ENCODE measurements around the gene MUS81. TPM values are rescaled to one million over a fixed set of nuclear protein-coding genes. Genes with fewer than 3 reads are reported as not detected.

MUS81 gene
- total RNA-seq, 1 experiment from 2014 or later: 45.9 TPM

DNA sequence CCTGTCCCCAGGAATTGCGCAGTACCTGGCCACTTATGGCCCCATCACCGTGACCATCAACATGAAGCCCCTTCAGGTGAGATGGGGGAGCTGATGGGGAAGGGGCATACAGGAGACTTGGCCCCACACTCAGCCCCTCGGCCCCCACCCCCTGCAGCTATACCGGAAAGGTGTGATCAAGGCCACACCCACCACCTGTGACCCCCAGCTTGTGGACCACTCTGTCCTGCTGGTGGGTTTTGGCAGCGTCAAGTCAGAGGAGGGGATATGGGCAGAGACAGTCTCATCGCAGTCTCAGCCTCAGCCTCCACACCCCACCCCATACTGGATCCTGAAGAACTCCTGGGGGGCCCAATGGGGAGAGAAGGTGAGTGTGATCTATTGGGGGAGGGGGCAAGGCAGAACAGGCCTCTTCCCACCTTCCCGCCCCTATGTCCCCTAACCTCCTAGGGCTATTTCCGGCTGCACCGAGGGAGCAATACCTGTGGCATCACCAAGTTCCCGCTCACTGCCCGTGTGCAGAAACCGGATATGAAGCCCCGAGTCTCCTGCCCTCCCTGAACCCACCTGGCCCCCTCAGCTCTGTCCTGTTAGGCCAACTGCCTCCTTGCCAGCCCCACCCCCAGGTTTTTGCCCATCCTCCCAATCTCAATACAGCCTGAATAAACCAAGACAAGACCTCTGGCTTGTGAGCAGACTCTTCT lies 23.0 kb downstream of the MUS81 start:
- TF ChIP-seq, protein P1, sequence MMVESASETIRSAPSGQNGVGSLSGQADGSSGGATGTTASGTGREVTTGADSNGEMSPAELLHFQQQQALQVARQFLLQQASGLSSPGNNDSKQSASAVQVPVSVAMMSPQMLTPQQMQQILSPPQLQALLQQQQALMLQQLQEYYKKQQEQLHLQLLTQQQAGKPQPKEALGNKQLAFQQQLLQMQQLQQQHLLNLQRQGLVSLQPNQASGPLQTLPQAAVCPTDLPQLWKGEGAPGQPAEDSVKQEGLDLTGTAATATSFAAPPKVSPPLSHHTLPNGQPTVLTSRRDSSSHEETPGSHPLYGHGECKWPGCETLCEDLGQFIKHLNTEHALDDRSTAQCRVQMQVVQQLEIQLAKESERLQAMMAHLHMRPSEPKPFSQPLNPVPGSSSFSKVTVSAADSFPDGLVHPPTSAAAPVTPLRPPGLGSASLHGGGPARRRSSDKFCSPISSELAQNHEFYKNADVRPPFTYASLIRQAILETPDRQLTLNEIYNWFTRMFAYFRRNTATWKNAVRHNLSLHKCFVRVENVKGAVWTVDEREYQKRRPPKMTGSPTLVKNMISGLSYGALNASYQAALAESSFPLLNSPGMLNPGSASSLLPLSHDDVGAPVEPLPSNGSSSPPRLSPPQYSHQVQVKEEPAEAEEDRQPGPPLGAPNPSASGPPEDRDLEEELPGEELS (CRISPR knock-in tag; IDR thresholded peaks at IDR 0.05): no peak
- no peak for TF ChIP-seq TEAD1 (CRISPR knock-in tag; IDR thresholded peaks at IDR 0.05)
- TF ChIP-seq, protein P2, sequence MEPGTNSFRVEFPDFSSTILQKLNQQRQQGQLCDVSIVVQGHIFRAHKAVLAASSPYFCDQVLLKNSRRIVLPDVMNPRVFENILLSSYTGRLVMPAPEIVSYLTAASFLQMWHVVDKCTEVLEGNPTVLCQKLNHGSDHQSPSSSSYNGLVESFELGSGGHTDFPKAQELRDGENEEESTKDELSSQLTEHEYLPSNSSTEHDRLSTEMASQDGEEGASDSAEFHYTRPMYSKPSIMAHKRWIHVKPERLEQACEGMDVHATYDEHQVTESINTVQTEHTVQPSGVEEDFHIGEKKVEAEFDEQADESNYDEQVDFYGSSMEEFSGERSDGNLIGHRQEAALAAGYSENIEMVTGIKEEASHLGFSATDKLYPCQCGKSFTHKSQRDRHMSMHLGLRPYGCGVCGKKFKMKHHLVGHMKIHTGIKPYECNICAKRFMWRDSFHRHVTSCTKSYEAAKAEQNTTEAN (CRISPR knock-in tag; IDR thresholded peaks at IDR 0.05): no peak
- TF ChIP-seq MYBL2 (CRISPR knock-in tag; IDR thresholded peaks at IDR 0.05): no peak
- TF ChIP-seq, protein P3, sequence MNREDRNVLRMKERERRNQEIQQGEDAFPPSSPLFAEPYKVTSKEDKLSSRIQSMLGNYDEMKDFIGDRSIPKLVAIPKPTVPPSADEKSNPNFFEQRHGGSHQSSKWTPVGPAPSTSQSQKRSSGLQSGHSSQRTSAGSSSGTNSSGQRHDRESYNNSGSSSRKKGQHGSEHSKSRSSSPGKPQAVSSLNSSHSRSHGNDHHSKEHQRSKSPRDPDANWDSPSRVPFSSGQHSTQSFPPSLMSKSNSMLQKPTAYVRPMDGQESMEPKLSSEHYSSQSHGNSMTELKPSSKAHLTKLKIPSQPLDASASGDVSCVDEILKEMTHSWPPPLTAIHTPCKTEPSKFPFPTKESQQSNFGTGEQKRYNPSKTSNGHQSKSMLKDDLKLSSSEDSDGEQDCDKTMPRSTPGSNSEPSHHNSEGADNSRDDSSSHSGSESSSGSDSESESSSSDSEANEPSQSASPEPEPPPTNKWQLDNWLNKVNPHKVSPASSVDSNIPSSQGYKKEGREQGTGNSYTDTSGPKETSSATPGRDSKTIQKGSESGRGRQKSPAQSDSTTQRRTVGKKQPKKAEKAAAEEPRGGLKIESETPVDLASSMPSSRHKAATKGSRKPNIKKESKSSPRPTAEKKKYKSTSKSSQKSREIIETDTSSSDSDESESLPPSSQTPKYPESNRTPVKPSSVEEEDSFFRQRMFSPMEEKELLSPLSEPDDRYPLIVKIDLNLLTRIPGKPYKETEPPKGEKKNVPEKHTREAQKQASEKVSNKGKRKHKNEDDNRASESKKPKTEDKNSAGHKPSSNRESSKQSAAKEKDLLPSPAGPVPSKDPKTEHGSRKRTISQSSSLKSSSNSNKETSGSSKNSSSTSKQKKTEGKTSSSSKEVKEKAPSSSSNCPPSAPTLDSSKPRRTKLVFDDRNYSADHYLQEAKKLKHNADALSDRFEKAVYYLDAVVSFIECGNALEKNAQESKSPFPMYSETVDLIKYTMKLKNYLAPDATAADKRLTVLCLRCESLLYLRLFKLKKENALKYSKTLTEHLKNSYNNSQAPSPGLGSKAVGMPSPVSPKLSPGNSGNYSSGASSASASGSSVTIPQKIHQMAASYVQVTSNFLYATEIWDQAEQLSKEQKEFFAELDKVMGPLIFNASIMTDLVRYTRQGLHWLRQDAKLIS (CRISPR knock-in tag; IDR thresholded peaks at IDR 0.05; ENCODE audit: borderline replicate concordance): no peak
- TF ChIP-seq, protein P4, sequence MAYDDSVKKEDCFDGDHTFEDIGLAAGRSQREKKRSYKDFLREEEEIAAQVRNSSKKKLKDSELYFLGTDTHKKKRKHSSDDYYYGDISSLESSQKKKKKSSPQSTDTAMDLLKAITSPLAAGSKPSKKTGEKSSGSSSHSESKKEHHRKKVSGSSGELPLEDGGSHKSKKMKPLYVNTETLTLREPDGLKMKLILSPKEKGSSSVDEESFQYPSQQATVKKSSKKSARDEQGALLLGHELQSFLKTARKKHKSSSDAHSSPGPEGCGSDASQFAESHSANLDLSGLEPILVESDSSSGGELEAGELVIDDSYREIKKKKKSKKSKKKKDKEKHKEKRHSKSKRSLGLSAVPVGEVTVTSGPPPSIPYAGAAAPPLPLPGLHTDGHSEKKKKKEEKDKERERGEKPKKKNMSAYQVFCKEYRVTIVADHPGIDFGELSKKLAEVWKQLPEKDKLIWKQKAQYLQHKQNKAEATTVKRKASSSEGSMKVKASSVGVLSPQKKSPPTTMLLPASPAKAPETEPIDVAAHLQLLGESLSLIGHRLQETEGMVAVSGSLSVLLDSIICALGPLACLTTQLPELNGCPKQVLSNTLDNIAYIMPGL (CRISPR knock-in tag; IDR thresholded peaks at IDR 0.05): no peak
- Mint-ChIP-seq H3K36me3 (peaks cover 42% of the 10 kb centered on the region), H3K27ac (no peak overlapping the region), H3K9me3 (no peaks in the 10 kb centered on the region), H3K4me1 (peaks cover 14% of the 10 kb centered on the region), H3K27me3 (ENCODE audit: low read depth) (peaks cover 3% of the 10 kb centered on the region; the same call in 1 of the 2 replicates), H3K4me3 (no peak overlapping the region)
- no peak for DNase-seq (ENCODE audit: low spot score)
- no peak for ATAC-seq
- CTCF ChIA-PET: interaction anchor here (2.0 to 11.9 kb wide), 4 partner anchors 12 to 105 kb away, joined by 21 to 539 read pairs (median 40); partner anchors contain the start of genes CFL1, EFEMP2 and MUS81
- POLR2A ChIA-PET: interaction anchor here (2.2 kb wide), 1 partner anchor 32 kb away, joined by 16 read pairs; no protein-coding TSS in a partner anchor

DNA sequence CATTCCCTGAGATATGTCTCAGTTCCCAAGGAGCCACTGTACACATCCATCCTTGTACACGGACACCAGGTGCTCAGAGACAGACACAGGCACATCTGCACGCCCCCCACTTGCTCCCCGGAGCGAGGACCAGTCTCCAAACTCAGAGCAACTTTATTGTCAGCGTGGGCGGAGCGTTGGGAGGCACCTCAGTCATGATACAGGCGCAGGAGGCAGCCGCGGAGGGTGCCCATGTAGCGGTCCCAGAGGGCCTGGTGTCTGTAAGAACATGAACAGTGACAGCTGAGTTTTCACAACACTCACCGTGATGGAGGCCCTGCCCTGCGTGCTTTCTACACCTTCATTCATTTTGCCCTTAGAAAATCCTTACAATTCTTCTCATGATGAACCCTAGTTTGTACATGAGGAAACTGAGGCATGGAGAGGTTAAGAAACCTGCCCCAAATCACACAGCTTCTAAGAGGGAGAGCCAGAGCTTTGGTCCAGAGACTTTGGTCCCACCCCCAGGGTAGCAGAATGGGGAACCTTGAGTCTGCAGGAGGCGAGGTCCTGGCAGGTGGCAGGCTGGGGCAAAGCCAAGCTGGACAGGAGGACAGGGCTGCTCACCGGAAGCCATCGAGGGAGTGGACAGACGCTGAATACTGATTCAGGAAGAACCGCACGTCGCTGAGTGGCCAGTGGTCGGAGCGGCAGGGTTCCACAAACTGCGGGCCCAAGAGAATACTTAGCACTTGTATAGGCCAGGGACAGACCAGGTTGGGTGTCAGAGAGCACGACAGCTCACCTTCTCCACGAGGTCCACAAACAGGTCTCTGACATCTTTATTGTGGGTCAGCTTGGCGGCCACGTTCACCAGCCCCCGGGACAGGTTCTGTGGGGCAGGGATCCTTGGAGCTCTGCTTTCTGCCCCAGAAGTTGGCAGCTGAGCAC lies 23.8 kb downstream of the MUS81 start:
- Mint-ChIP-seq H3K9me3 (no peaks in the 10 kb centered on the region), H3K36me3 (peaks cover 42% of the 10 kb centered on the region), H3K4me1 (peaks cover 17% of the 10 kb centered on the region), H3K27ac (no peak overlapping the region), H3K27me3 (ENCODE audit: low read depth) (peaks cover 4% of the 10 kb centered on the region), H3K4me3 (no peak overlapping the region)
- CTCF ChIA-PET: interaction anchor here (0.5 to 11.9 kb wide), 71 partner anchors 10 to 870 kb away, joined by 3 to 539 read pairs (median 5); partner anchors contain the start of genes AP5B1, ARL2, BANF1 and CFL1
- POLR2A ChIA-PET: interaction anchor here (0.6 to 2.2 kb wide), 3 partner anchors 17 to 33 kb away, joined by 3 to 16 read pairs (median 4); partner anchors contain the start of gene CFL1
- ATAC-seq (no peak), DNase-seq (ENCODE audit: low spot score) (no peak)
- TF ChIP-seq NR1H2 (CRISPR knock-in tag; IDR thresholded peaks at IDR 0.05) (no peak), FOXJ3 (CRISPR knock-in tag; IDR thresholded peaks at IDR 0.05; ENCODE audit: borderline replicate concordance) (no peak), ZBTB21 (CRISPR knock-in tag; IDR thresholded peaks at IDR 0.05; ENCODE audit: borderline replicate concordance) (no peak), ZNF671 (CRISPR knock-in tag; IDR thresholded peaks at IDR 0.05) (no peak), ELF4 (CRISPR knock-in tag; IDR thresholded peaks at IDR 0.05; ENCODE audit: low read depth) (no peak), GRHL2 (CRISPR knock-in tag; IDR thresholded peaks at IDR 0.05; ENCODE audit: insufficient replicate concordance, severe bottlenecking) (no peak), NFATC4 (CRISPR knock-in tag; IDR thresholded peaks at IDR 0.05) (no peak)
- TF ChIP-seq, protein P5, sequence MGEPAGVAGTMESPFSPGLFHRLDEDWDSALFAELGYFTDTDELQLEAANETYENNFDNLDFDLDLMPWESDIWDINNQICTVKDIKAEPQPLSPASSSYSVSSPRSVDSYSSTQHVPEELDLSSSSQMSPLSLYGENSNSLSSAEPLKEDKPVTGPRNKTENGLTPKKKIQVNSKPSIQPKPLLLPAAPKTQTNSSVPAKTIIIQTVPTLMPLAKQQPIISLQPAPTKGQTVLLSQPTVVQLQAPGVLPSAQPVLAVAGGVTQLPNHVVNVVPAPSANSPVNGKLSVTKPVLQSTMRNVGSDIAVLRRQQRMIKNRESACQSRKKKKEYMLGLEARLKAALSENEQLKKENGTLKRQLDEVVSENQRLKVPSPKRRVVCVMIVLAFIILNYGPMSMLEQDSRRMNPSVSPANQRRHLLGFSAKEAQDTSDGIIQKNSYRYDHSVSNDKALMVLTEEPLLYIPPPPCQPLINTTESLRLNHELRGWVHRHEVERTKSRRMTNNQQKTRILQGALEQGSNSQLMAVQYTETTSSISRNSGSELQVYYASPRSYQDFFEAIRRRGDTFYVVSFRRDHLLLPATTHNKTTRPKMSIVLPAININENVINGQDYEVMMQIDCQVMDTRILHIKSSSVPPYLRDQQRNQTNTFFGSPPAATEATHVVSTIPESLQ (CRISPR knock-in tag; IDR thresholded peaks at IDR 0.05): no peak
- TF ChIP-seq, protein P6, sequence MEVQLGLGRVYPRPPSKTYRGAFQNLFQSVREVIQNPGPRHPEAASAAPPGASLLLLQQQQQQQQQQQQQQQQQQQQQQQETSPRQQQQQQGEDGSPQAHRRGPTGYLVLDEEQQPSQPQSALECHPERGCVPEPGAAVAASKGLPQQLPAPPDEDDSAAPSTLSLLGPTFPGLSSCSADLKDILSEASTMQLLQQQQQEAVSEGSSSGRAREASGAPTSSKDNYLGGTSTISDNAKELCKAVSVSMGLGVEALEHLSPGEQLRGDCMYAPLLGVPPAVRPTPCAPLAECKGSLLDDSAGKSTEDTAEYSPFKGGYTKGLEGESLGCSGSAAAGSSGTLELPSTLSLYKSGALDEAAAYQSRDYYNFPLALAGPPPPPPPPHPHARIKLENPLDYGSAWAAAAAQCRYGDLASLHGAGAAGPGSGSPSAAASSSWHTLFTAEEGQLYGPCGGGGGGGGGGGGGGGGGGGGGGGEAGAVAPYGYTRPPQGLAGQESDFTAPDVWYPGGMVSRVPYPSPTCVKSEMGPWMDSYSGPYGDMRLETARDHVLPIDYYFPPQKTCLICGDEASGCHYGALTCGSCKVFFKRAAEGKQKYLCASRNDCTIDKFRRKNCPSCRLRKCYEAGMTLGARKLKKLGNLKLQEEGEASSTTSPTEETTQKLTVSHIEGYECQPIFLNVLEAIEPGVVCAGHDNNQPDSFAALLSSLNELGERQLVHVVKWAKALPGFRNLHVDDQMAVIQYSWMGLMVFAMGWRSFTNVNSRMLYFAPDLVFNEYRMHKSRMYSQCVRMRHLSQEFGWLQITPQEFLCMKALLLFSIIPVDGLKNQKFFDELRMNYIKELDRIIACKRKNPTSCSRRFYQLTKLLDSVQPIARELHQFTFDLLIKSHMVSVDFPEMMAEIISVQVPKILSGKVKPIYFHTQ (CRISPR knock-in tag; IDR thresholded peaks at IDR 0.05): no peak

Measured in WTC11 (cell line).